GM23248 (cell line): Measurements from ENCODE around the gene HIPK2.

Experiments used
- EZH2 ChIP-seq: fragments of 200-600 bp; sonication (generic); IDR thresholded peaks from 2 replicates; pipeline ENCODE4 v1.6.1; 2018; ENCODE audit warnings: antibody characterized with exemption, mild to moderate bottlenecking; ENCODE audit not compliant: insufficient read depth, poor library complexity, severe bottlenecking
- EZH2phosphoT487 ChIP-seq: fragments of 200-600 bp; sonication (generic); IDR thresholded peaks from 2 replicates; pipeline ENCODE4 v1.6.1; 2018; ENCODE audit warnings: antibody characterized with exemption, moderate library complexity, mild to moderate bottlenecking, low read depth; ENCODE audit not compliant: insufficient read depth

GRCh38 chr7:139701908-139702307, 75.9 kb downstream of the HIPK2 start:
- TF ChIP-seq EZH2phosphoT487 (no peak), EZH2 (no peak)
